ENCODE data around the gene GOLGB1.

GOLGB1 gene

GRCh38 chr3:121740896-121741295 is 8.6 kb downstream of the GOLGB1 start:
- no peak for DNase-seq (ENCODE audit: low read depth)

- no peak for DNase-seq (ENCODE audit: low read depth)
Observed at GRCh38 chr3:121739902-121740301, 9.6 kb downstream of the GOLGB1 start.

GRCh38 chr3:121737644-121738043 is 11.9 kb downstream of the GOLGB1 start:
- no peak for DNase-seq (ENCODE audit: low read depth)

GRCh38 chr3:121736112-121736511 is 13.4 kb downstream of the GOLGB1 start:
- DNase-seq (ENCODE audit: low read depth), result no peak

- DNase-seq (ENCODE audit: low read depth), result no peak
Observed at GRCh38 chr3:121735047-121735696, 14.4 kb downstream of the GOLGB1 start.

GRCh38 chr3:121730940-121731687 is 18.4 kb downstream of the GOLGB1 start:
- DNase-seq (ENCODE audit: low read depth), result no peak

- DNase-seq (ENCODE audit: low read depth), result no peak
Observed at GRCh38 chr3:121724130-121724529, 25.4 kb downstream of the GOLGB1 start.

- DNase-seq (ENCODE audit: low read depth), result no peak
Observed at GRCh38 chr3:121723485-121723884, 26.1 kb downstream of the GOLGB1 start.

- no peak for DNase-seq (ENCODE audit: low read depth)
Observed at GRCh38 chr3:121722411-121722810, 27.1 kb downstream of the GOLGB1 start.

GRCh38 chr3:121720163-121720562 is 29.4 kb downstream of the GOLGB1 start:
- DNase-seq (ENCODE audit: low read depth), result no peak

- no peak for DNase-seq (ENCODE audit: low read depth)
Observed at GRCh38 chr3:121719423-121719822, 30.1 kb downstream of the GOLGB1 start.

- DNase-seq (ENCODE audit: low read depth), result no peak
Observed at GRCh38 chr3:121718205-121718846, 31.2 kb downstream of the GOLGB1 start.

- DNase-seq (ENCODE audit: low read depth), result no peak
Observed at GRCh38 chr3:121710347-121710746, 39.2 kb downstream of the GOLGB1 start.

GRCh38 chr3:121707531-121708273 is 41.8 kb downstream of the GOLGB1 start:
- no peak for DNase-seq (ENCODE audit: low read depth)

GRCh38 chr3:121705541-121705940 is 44.0 kb downstream of the GOLGB1 start:
- no peak for DNase-seq (ENCODE audit: low read depth)

- no peak for DNase-seq (ENCODE audit: low read depth)
Observed at GRCh38 chr3:121703973-121704372, 45.6 kb downstream of the GOLGB1 start.

- no peak for DNase-seq (ENCODE audit: low read depth)
Observed at GRCh38 chr3:121698901-121699300, 50.6 kb downstream of the GOLGB1 start.

- DNase-seq (ENCODE audit: low read depth), result no peak
Observed at GRCh38 chr3:121698476-121698875, 51.1 kb downstream of the GOLGB1 start.

GRCh38 chr3:121696186-121696585 is 53.4 kb downstream of the GOLGB1 start:
- no peak for DNase-seq (ENCODE audit: low read depth)

- DNase-seq (ENCODE audit: low read depth), result no peak
Observed at GRCh38 chr3:121692010-121692699, 57.4 kb downstream of the GOLGB1 start.

GRCh38 chr3:121690777-121691405 is 58.6 kb downstream of the GOLGB1 start:
- DNase-seq (ENCODE audit: low read depth), result no peak

Data from stimulated activated CD8-positive, alpha-beta memory T cell treated with anti-CD3 and anti-CD28 coated beads, Interleukin-12 subunit alpha, Interleukin-12 subunit beta, amount 100 ng/mL, for 1 hour (primary cell).